ENCODE results near the gene SGCB.

The SGCB gene

DNA sequence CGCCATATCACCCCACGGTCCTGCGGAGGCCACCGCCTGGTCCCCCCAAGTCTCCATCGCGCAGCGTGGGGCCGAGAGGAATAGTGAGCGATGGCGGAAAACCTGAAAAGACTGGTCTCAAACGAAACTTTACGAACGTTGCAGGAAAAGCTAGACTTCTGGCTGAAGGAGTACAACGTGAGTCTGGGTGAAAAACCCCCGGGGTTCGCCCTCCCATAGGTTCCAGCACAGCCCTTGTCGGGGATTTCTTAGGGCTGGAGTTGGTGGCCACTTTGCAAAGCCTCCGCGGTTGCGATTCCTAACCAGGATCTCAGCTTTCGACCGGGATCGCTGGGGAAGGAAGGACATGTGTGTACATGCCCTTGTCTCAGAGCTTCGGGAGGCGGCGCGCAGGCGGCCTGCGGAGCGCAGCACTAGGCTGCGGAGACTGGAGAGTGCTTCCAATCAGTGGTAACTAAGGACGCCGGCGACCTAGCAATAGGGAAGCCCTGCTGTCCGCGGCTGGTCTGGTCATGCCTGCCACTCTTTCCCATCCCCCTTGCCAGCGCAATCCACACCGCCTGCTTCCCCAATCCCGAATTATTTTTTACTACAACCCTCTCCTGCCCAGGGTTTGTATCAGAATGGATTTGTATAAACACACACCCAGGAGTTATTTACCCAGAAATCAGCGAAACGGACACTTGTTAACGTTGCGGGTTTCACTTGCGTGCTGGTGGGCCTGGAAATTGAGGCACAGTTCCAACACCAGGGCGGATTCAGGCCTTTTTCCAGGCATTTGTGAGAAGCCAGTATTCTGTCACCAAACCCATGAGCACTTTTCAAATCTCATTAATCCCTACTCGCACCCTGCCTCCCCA lies 13.7 kb upstream of the SGCB start:
- H3K79me2 ChIP-seq (ENCODE audit: insufficient read depth, low read length): no peaks in the 10 kb centered on the region
- no peak overlapping the region for H3K4me3 ChIP-seq (ENCODE audit: low read length, poor library complexity, severe bottlenecking)
- no peaks in the 10 kb centered on the region; the same call in 1 of the 2 replicates for H3K9me3 ChIP-seq (ENCODE audit: insufficient read depth, low read depth, low read length)
- H3K27me3 ChIP-seq (ENCODE audit: insufficient read depth, low read length, poor library complexity, severe bottlenecking): no peaks in the 10 kb centered on the region
- H2AFZ ChIP-seq (ENCODE audit: low read length): no peak overlapping the region
- no peaks in the 10 kb centered on the region for H3F3A ChIP-seq (ENCODE audit: low read depth)
- H3K4me1 ChIP-seq (ENCODE audit: insufficient read depth, low read length, poor library complexity, severe bottlenecking): no peaks in the 10 kb centered on the region
- no peaks in the 10 kb centered on the region for H4K20me1 ChIP-seq (ENCODE audit: insufficient read depth, low read length, poor library complexity, severe bottlenecking)
- no peak overlapping the region for H3K9ac ChIP-seq (ENCODE audit: low read depth, low read length, poor library complexity, severe bottlenecking)
- TF ChIP-seq CTCF (conservative IDR thresholded peaks at IDR 0.05; ENCODE audit: low read length) (no peak), EZH2phosphoT487 (IDR thresholded peaks at IDR 0.05; ENCODE audit: borderline replicate concordance) (no peak)
- no peak overlapping the region for H3K4me2 ChIP-seq (ENCODE audit: low read depth, low read length, poor library complexity, severe bottlenecking)
- H3K9me2 ChIP-seq (replicated peaks; ENCODE audit: low read depth, low read length): no peaks in the 10 kb centered on the region
- H3K36me3 ChIP-seq (ENCODE audit: insufficient read depth, low read length): no peaks in the 10 kb centered on the region

DNA sequence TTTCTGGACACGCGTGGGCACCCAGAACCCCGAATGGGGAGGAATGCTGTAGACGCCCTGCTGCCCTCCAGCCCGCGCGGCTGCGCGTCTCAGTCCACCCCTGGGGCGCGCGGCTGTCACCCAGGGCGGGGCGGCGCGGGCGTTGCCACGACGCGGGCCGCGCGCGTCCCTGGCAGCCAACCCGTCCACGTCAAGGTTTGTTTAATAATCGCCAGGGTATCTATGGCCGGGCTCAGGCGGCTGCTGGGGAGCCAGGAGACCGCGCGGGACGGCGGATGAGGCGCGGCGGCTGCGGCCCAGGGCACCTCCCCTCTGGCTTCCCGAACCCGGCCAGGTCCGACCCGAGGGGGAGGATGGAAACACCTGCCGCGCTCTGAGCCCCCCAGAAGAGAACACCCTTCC lies 13.1 kb upstream of the SGCB start, which contains the start of gene SPATA18:
SPATA18 (plus strand) TSS at position 92 of the 402 bp plus-strand sequence. CDS start 401 bp downstream, outside the sequence.
- no peaks in the 10 kb centered on the region for H4K20me1 ChIP-seq (ENCODE audit: insufficient read depth, low read length, poor library complexity, severe bottlenecking)
- H3K4me1 ChIP-seq (ENCODE audit: insufficient read depth, low read length, poor library complexity, severe bottlenecking): no peaks in the 10 kb centered on the region
- no peaks in the 10 kb centered on the region for H3F3A ChIP-seq (ENCODE audit: low read depth)
- no peak within 1 kb of the TSS for H3K9ac ChIP-seq (ENCODE audit: low read depth, low read length, poor library complexity, severe bottlenecking)
- no peaks in the 10 kb centered on the region; the same call in 1 of the 2 replicates for H3K9me3 ChIP-seq (ENCODE audit: insufficient read depth, low read depth, low read length)
- no peaks in the 10 kb centered on the region for H3K79me2 ChIP-seq (ENCODE audit: insufficient read depth, low read length)
- H3K4me3 ChIP-seq (ENCODE audit: low read length, poor library complexity, severe bottlenecking): no peak within 1 kb of the TSS
- H3K27me3 ChIP-seq (ENCODE audit: insufficient read depth, low read length, poor library complexity, severe bottlenecking): no peaks in the 10 kb centered on the region
- H3K36me3 ChIP-seq (ENCODE audit: insufficient read depth, low read length): no peaks in the 10 kb centered on the region
- no peak within 1 kb of the TSS for H2AFZ ChIP-seq (ENCODE audit: low read length)
- H3K4me2 ChIP-seq (ENCODE audit: low read depth, low read length, poor library complexity, severe bottlenecking): no peak within 1 kb of the TSS
- H3K9me2 ChIP-seq (replicated peaks; ENCODE audit: low read depth, low read length): no peaks in the 10 kb centered on the region
- no peak for TF ChIP-seq EZH2phosphoT487 (IDR thresholded peaks at IDR 0.05; ENCODE audit: borderline replicate concordance)
- no peak for TF ChIP-seq CTCF (conservative IDR thresholded peaks at IDR 0.05; ENCODE audit: low read length)

GRCh38 chr4:52049266-52049665 lies 11.2 kb upstream of the SGCB start:
- no peaks in the 10 kb centered on the region for H4K20me1 ChIP-seq (ENCODE audit: insufficient read depth, low read length, poor library complexity, severe bottlenecking)
- H3K4me1 ChIP-seq (ENCODE audit: insufficient read depth, low read length, poor library complexity, severe bottlenecking): no peaks in the 10 kb centered on the region
- TF ChIP-seq EZH2phosphoT487 (IDR thresholded peaks at IDR 0.05; ENCODE audit: borderline replicate concordance) (no peak), CTCF (conservative IDR thresholded peaks at IDR 0.05; ENCODE audit: low read length) (no peak)
- H3K9me2 ChIP-seq (replicated peaks; ENCODE audit: low read depth, low read length): no peaks in the 10 kb centered on the region
- no peak overlapping the region for H3K4me3 ChIP-seq (ENCODE audit: low read length, poor library complexity, severe bottlenecking)
- no peaks in the 10 kb centered on the region; the same call in 1 of the 2 replicates for H3K9me3 ChIP-seq (ENCODE audit: insufficient read depth, low read depth, low read length)
- no peak overlapping the region for H3K9ac ChIP-seq (ENCODE audit: low read depth, low read length, poor library complexity, severe bottlenecking)
- H3K27me3 ChIP-seq (ENCODE audit: insufficient read depth, low read length, poor library complexity, severe bottlenecking): no peaks in the 10 kb centered on the region
- no peaks in the 10 kb centered on the region for H3K36me3 ChIP-seq (ENCODE audit: insufficient read depth, low read length)
- no peaks in the 10 kb centered on the region for H3K79me2 ChIP-seq (ENCODE audit: insufficient read depth, low read length)
- no peak overlapping the region for H2AFZ ChIP-seq (ENCODE audit: low read length)
- H3K4me2 ChIP-seq (ENCODE audit: low read depth, low read length, poor library complexity, severe bottlenecking): no peak overlapping the region
- H3F3A ChIP-seq (ENCODE audit: low read depth): no peaks in the 10 kb centered on the region

Measured in Loucy (cell line).